ENCODE results near the gene GRK5.
A peak's percentile ranks its signal among the peaks of the same experiment; 100 is the strongest.
"Not testable (repeated sequence)": the region's sequence is repeated elsewhere in the genome, so short reads cannot be mapped to it uniquely, and the experiment has no call there.

GRK5 gene

GRCh38 chr10:119225083-119225658, 17.8 kb downstream of the GRK5 start:
- no peak for DNase-seq

- no peak for DNase-seq
Observed at GRCh38 chr10:119227825-119228224, 20.5 kb downstream of the GRK5 start.

- no peak for DNase-seq
Observed at GRCh38 chr10:119231654-119232053, 24.3 kb downstream of the GRK5 start.

GRCh38 chr10:119232439-119232838, 25.1 kb downstream of the GRK5 start:
- peak; percentile 25 to 67 for DNase-seq

- no peak for DNase-seq
Observed at GRCh38 chr10:119233123-119233820, 25.9 kb downstream of the GRK5 start.

- no peak for DNase-seq
Observed at GRCh38 chr10:119233821-119234220, 26.4 kb downstream of the GRK5 start.

GRCh38 chr10:119235356-119235755, 28.0 kb downstream of the GRK5 start:
- no peak for DNase-seq

- DNase-seq: no peak
Observed at GRCh38 chr10:119237722-119238436, 30.5 kb downstream of the GRK5 start.

GRCh38 chr10:119238577-119238976, 31.2 kb downstream of the GRK5 start:
- no peak for DNase-seq

GRCh38 chr10:119239015-119239414, 31.6 kb downstream of the GRK5 start:
- DNase-seq: not testable (repeated sequence)

GRCh38 chr10:119239630-119240029, 32.3 kb downstream of the GRK5 start:
- not testable (repeated sequence) for DNase-seq

- DNase-seq: no peak
Observed at GRCh38 chr10:119241066-119241465, 33.7 kb downstream of the GRK5 start.

- DNase-seq: no peak
Observed at GRCh38 chr10:119242186-119242585, 34.8 kb downstream of the GRK5 start.

- no peak for DNase-seq
Observed at GRCh38 chr10:119243488-119243887, 36.1 kb downstream of the GRK5 start.

- no peak for DNase-seq
Observed at GRCh38 chr10:119243967-119244366, 36.6 kb downstream of the GRK5 start.

- DNase-seq: no peak
Observed at GRCh38 chr10:119245272-119245671, 37.9 kb downstream of the GRK5 start.

GRCh38 chr10:119246862-119247549, 39.6 kb downstream of the GRK5 start:
- no peak for DNase-seq

- DNase-seq: no peak
Observed at GRCh38 chr10:119247550-119247894, 40.2 kb downstream of the GRK5 start.

- no peak for DNase-seq
Observed at GRCh38 chr10:119248184-119248583, 40.8 kb downstream of the GRK5 start.

- DNase-seq: no peak
Observed at GRCh38 chr10:119248681-119249080, 41.3 kb downstream of the GRK5 start.

- no peak for DNase-seq
Observed at GRCh38 chr10:119250641-119251314, 43.4 kb downstream of the GRK5 start.

GRCh38 chr10:119251315-119251708, 43.9 kb downstream of the GRK5 start:
- no peak for DNase-seq

- no peak for DNase-seq
Observed at GRCh38 chr10:119252051-119252465, 44.7 kb downstream of the GRK5 start.

Measured in stimulated activated CD4-positive, alpha-beta T cell treated with anti-CD3 and anti-CD28 coated beads, Interleukin-4, amount 100 ng/mL, for 4 hours (primary cell).